ENCODE results near the gene MFSD12.

GRCh38 chr19:3504735-3505134 is 52.7 kb downstream of the MFSD12 start:
- TF ChIP-seq CTCF (IDR thresholded peaks at IDR 0.05): no peak
- no peak for TF ChIP-seq POLR2A (IDR thresholded peaks at IDR 0.05)

Measured in heart left ventricle (tissue), 13 donors.